ENCODE results near the gene MMP15. TPM values are rescaled to one million over a fixed set of nuclear protein-coding genes. Genes with fewer than 3 reads are reported as not detected.

Gene MMP15
- total RNA-seq, 2 donors from 2014 or later, result 22.3 to 35.3 TPM

DNA sequence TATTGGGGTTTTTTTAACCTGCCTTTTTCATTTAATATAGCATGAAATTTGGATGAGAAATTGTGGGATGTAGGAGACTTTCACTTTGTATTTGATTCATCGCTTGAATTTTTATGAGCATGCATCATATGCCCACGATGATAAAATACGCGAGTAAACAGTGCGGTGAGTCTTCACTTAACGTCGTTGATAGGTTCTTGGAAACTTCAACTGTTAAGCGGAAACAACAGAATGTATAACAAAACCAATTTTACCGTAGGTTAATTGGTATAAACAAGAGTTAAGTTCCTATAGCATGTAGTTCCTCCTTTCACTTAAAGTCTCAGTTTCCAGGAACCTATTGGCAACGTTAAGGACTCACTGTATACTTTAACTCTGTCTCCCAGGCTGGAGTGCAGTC, 28.7 kb downstream of the MMP15 start:
- no peak overlapping the region for H3K4me3 ChIP-seq
- no peaks in the 10 kb centered on the region for H3K27me3 ChIP-seq
- TF ChIP-seq, protein P1, sequence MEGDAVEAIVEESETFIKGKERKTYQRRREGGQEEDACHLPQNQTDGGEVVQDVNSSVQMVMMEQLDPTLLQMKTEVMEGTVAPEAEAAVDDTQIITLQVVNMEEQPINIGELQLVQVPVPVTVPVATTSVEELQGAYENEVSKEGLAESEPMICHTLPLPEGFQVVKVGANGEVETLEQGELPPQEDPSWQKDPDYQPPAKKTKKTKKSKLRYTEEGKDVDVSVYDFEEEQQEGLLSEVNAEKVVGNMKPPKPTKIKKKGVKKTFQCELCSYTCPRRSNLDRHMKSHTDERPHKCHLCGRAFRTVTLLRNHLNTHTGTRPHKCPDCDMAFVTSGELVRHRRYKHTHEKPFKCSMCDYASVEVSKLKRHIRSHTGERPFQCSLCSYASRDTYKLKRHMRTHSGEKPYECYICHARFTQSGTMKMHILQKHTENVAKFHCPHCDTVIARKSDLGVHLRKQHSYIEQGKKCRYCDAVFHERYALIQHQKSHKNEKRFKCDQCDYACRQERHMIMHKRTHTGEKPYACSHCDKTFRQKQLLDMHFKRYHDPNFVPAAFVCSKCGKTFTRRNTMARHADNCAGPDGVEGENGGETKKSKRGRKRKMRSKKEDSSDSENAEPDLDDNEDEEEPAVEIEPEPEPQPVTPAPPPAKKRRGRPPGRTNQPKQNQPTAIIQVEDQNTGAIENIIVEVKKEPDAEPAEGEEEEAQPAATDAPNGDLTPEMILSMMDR (IDR thresholded peaks at IDR 0.05), result no peak
- TF ChIP-seq POLR2A (IDR thresholded peaks at IDR 0.05), result no peak
- WGBS, 2 donors, result 78 to 81% methylated on average over 10 of the region's 10 CpGs
- no peak for DNase-seq
- ATAC-seq, result no peak
- no peaks in the 10 kb centered on the region for H3K9me3 ChIP-seq
- intact Hi-C loops (cut with DNase I), result no loop called here
- H3K36me3 ChIP-seq (replicated peaks in 1 of 2; ENCODE audit: insufficient read depth in 1 of 2, low read depth in 2 of 2), result no peaks in the 10 kb centered on the region
- H3K4me1 ChIP-seq, result peaks cover 3% of the 10 kb centered on the region
- H3K27ac ChIP-seq, result no peak overlapping the region

DNA sequence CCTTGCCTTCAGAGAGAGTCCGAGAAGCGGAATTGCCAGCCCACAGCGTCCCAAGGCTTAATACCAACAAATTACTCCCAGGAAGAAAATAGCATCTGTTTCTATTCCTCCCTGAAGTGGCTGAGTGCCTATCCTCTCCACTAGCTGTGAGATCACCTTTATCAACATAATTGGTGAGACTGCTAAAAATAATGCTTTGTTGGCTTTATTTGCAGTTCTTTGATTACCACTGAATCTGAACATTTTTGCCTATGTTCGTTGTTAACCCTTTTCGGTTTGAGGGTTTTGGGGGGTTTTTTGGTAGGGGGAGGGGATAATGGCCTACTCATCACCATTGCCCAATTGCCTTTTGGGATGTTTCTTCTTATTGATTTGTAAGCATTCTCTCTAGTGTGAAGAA, 31.0 kb downstream of the MMP15 start:
- H3K4me1 ChIP-seq, result peaks cover 3% of the 10 kb centered on the region
- H3K27ac ChIP-seq, result no peak overlapping the region
- no peaks in the 10 kb centered on the region for H3K36me3 ChIP-seq (replicated peaks in 1 of 2; ENCODE audit: insufficient read depth in 1 of 2, low read depth in 2 of 2)
- H3K9me3 ChIP-seq, result no peaks in the 10 kb centered on the region
- ATAC-seq (no peak), DNase-seq (no peak)
- no peak overlapping the region for H3K4me3 ChIP-seq
- WGBS, 2 donors, result 49 to 51% methylated on average over 5 of the region's 5 CpGs
- no peaks in the 10 kb centered on the region for H3K27me3 ChIP-seq
- intact Hi-C loops (cut with DNase I), result no loop called here
- TF ChIP-seq, protein P1 (IDR thresholded peaks at IDR 0.05), result no peak
- TF ChIP-seq POLR2A (IDR thresholded peaks at IDR 0.05), result no peak

DNA sequence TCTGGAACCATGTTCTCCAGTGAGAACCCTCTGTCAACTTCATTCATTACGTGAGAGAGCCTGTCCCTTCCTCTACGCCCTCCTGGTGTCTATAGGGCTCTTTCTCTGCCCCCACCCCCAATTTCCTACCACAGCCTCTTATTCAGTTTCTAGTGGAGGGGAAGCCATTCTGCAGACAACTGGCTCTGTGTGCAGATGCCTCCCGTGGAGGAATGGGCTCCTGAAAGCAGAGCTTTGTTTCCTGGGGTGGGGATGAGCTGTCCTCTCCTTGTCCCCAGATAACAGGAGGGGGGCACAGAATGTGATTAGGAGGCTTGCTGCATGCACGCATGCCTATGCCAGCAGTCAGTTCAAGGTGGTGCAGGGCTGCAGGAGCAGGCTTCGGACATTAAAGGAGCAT, 31.6 kb downstream of the MMP15 start:
- Histone ChIP-seq H3K9me3 (no peaks in the 10 kb centered on the region), H3K27ac (no peak overlapping the region), H3K4me1 (peaks cover 3% of the 10 kb centered on the region), H3K27me3 (no peaks in the 10 kb centered on the region), H3K4me3 (no peak overlapping the region), H3K36me3 (replicated peaks in 1 of 2; ENCODE audit: insufficient read depth in 1 of 2, low read depth in 2 of 2) (no peaks in the 10 kb centered on the region)
- no peak for ATAC-seq
- WGBS, 2 donors, result 76 to 95% methylated on average over 2 to 5 of the region's 5 CpGs
- TF ChIP-seq, protein P1 (IDR thresholded peaks at IDR 0.05), result no peak
- TF ChIP-seq POLR2A (IDR thresholded peaks at IDR 0.05), result no peak
- intact Hi-C loops (cut with DNase I), result no loop called here
- DNase-seq, result no peak

DNA sequence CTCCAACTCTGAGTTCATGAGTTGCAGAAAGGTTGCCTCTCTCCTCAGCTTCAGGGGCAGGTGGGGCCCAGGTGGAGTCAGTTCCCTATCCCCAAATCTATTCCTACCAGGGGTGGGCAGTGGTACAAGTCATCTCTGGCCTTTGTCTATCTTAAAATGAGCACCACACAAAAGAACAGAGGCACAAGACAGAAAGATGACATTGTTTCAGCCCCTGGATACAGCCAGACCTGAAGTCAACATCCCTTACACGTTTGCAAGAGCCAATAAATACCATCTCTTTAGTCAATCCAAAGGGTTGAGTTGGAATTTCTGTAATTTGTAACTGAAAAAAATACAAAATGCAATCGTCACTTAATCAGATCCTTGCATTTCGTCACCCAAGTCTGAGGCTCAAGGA, 32.2 kb downstream of the MMP15 start:
- TF ChIP-seq, protein P1 (IDR thresholded peaks at IDR 0.05), result no peak
- no peak for TF ChIP-seq POLR2A (IDR thresholded peaks at IDR 0.05)
- Histone ChIP-seq H3K4me3 (no peak overlapping the region), H3K27me3 (no peaks in the 10 kb centered on the region), H3K9me3 (no peaks in the 10 kb centered on the region), H3K36me3 (replicated peaks in 1 of 2; ENCODE audit: insufficient read depth in 1 of 2, low read depth in 2 of 2) (no peaks in the 10 kb centered on the region), H3K27ac (no peak overlapping the region), H3K4me1 (peaks cover 6% of the 10 kb centered on the region)
- intact Hi-C loops (cut with DNase I), result no loop called here
- no peak for ATAC-seq
- 51 to 77% methylated on average over 3 of the region's 3 CpGs for WGBS, 2 donors
- DNase-seq, result no peak

DNA sequence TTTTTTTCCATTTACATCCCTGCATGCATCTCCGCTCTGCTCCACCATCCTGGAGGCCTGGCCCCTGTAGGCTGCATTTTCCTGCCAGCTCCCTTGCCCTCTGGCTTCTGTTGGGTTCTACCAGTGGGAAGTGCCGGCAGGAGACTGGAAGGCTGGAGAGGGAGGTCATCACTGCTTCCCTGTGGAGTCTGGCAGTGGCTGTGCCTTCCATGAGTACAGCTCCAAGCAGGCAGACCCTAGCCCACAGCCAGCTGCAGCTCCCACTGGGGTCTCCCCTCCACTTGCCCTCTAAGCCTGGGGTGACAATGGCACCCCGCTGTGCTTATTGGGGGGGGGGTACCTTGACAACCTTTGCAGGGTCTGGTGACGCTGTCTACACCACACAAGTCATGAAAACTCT, 37.3 kb downstream of the MMP15 start:
- WGBS, 2 donors, result 74 to 87% methylated on average over 2 to 4 of the region's 4 CpGs
- peak overlapping the region in 3 of 4 donors; percentile 51 to 68 (median 64) for H3K27ac ChIP-seq

More for the DNA sequence above, 37.3 kb downstream of the MMP15 start:
- no peaks in the 10 kb centered on the region for H3K36me3 ChIP-seq (replicated peaks in 1 of 2; ENCODE audit: insufficient read depth in 1 of 2, low read depth in 2 of 2)
- no peaks in the 10 kb centered on the region for H3K27me3 ChIP-seq
- intact Hi-C loops (cut with DNase I), result no loop called here
- peaks cover 16% of the 10 kb centered on the region for H3K4me1 ChIP-seq
- peak; percentile 10 for ATAC-seq
- no peaks in the 10 kb centered on the region for H3K9me3 ChIP-seq
- TF ChIP-seq POLR2A (IDR thresholded peaks at IDR 0.05), result no peak
- TF ChIP-seq, protein P1 (IDR thresholded peaks at IDR 0.05), result no peak
- no peak for DNase-seq
- no peak overlapping the region for H3K4me3 ChIP-seq
